Astrocyte of the cerebellum (primary cell): ENCODE measurements around the gene R3HCC1L.
A peak's percentile ranks its signal among the peaks of the same experiment; 100 is the strongest.

Experiments used
- DNase-seq: peaks from one replicate; pipeline ENCODE4 v3.0.0-alpha.2; 2011; ENCODE audit warnings: low read depth
- H3K4me3 ChIP-seq: 2 replicates; pipeline ENCODE4 v1.5.1; 2011; ENCODE audit warnings: mild to moderate bottlenecking, low read depth, low read length, moderate library complexity
- in situ Hi-C: cut with HindIII; loops from 2 replicates; pipeline ENCODE4 v1.10.0; 2017; ENCODE audit warnings: low sequenced_read_pairs
- TF ChIP-seq, protein P1 (sequence below): IDR thresholded peaks from 2 replicates; pipeline ENCODE4 v1.5.1; 2012; ENCODE audit warnings: low read length, low read depth, moderate library complexity, mild to moderate bottlenecking; ENCODE audit errors: missing control alignments

R3HCC1L gene

DNA sequence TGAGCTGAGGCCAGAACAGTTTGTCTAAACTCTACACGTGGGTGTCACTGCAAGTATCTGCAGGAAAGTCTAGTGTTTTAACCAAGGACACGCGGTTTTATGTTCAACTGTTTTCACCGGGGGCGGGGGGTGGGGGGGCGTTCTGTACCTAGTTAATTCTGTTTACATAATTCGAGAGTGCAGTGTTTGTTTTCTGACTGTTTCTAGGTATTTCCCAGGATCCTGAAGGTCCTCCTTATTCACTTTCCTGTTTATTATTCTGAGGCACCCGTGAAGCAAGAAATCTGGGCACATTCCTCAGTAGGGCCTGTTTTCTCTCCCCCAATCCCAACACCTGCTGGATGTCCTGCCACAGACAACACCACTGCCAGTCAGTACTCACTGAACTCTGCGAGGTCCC lies 125.9 kb downstream of the R3HCC1L start:
- in situ Hi-C loops = no loop called here
- H3K4me3 ChIP-seq = no peak overlapping the region
- TF ChIP-seq, protein P1, sequence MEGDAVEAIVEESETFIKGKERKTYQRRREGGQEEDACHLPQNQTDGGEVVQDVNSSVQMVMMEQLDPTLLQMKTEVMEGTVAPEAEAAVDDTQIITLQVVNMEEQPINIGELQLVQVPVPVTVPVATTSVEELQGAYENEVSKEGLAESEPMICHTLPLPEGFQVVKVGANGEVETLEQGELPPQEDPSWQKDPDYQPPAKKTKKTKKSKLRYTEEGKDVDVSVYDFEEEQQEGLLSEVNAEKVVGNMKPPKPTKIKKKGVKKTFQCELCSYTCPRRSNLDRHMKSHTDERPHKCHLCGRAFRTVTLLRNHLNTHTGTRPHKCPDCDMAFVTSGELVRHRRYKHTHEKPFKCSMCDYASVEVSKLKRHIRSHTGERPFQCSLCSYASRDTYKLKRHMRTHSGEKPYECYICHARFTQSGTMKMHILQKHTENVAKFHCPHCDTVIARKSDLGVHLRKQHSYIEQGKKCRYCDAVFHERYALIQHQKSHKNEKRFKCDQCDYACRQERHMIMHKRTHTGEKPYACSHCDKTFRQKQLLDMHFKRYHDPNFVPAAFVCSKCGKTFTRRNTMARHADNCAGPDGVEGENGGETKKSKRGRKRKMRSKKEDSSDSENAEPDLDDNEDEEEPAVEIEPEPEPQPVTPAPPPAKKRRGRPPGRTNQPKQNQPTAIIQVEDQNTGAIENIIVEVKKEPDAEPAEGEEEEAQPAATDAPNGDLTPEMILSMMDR = no peak
- DNase-seq = no peak

DNA sequence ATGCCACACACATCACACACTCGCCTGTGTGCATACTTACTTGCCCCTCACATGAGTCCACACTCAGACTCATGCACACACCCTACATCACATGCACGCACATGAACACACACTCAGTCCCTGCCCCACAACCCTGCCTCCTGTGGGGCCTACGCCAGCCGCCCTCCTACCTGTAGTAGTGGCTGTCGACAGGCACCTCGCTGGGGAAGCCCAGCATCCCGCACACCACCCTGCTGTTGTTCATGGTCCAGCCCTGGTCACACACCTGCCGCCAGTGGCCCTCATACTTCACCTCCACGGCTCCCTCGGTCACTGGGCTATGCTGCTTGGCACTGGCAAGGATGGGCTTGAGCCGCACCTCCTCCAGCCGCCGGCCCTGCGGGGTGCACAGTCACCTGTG lies 126.3 kb downstream of the R3HCC1L start:
- no peak for DNase-seq
- H3K4me3 ChIP-seq = no peak overlapping the region
- TF ChIP-seq, protein P1 = no peak
- in situ Hi-C loops = no loop called here

DNA sequence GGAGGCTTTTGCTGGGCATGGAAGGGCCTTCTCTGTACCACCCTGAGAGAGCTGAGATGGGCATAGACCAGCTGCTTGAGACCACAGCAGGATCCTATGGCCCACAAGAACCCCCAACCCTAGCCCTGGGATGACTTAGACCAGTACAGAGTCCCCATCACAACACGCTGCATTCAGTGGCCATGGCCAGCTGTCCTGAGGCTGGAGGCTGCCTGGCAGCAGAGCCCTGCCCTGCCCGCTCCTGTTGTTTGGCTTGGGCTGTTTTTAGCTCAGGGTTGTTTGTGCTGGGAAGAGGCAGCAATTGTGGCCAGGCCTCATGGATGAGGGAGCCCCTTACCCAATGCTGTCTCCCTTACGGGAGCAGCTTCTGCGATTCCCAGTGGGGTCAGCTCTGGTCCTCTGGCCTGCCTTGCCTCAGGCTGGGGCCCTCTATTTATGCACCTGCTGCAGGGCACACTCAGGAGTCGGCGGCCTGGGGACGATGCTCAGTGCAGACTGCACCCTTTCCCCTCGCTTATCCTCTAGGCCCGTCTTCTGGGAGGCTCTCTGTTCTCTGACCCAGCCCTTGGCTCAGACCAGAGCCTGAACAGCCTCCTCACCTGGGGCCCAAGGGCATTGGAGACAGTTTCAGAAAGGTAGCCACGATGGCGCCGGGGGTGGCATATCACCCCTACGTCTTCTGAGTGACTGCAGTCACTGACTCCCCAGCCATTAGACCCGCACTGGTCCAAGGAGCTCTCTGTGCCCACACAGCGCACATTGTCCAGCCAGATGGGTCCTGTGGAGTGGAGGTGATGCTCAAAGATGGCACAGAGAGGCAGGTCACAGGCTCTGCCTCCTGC lies 127.2 kb downstream of the R3HCC1L start:
- in situ Hi-C loops = no loop called here
- H3K4me3 ChIP-seq = no peak overlapping the region
- TF ChIP-seq, protein P1 = no peak

DNA sequence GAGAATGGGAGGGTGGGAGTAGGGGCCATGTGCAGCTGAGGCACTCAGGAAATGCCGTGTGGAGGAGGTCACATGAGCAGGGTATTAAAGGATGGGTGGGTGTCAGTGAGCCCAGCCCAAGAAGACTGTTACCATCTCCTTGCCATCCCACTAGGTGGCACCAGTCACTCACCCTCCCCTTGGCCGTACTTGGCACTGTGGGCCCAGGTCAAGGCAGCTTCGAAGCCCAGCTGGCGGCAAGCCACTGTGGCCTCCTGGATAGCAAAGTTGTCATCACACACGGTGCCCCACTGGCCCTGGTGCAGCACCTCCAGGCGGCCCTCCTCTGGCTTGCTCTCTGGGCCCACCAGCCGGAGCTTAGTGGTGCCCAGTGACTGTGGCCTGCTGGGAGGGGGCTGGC lies 128.1 kb downstream of the R3HCC1L start:
- TF ChIP-seq, protein P1 = peak; percentile 10
- no peak overlapping the region for H3K4me3 ChIP-seq
- in situ Hi-C loops = no loop called here
- no peak for DNase-seq

More for the DNA sequence above, 127.2 kb downstream of the R3HCC1L start:
- no peak for DNase-seq

DNA sequence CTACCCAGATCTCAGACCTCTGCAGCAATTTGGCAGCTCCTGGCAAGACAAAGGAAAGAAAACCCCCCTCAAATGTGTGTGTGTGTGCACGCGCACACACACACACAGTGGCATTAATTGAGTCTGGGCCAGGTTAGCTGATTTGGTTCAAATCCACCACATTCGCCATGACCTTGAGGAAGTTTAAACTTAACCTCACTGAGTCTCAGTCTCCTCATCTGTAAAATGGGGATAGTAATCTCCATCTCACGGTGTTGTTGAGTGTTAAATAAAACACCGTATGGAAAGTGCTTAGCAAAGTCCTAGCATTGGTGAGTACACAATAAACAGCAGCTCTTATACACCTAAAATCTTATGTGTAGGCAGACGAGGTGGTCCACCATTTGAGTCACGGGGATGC lies 128.6 kb downstream of the R3HCC1L start:
- H3K4me3 ChIP-seq = no peak overlapping the region
- TF ChIP-seq, protein P1 = no peak
- in situ Hi-C loops = no loop called here

GRCh38 chr10:98264378-98265065 lies 130.1 kb downstream of the R3HCC1L start:
- H3K4me3 ChIP-seq = no peak overlapping the region
- in situ Hi-C loops = no loop called here
- TF ChIP-seq, protein P1 = no peak
- DNase-seq = no peak

More for the DNA sequence above, 128.6 kb downstream of the R3HCC1L start:
- no peak for DNase-seq
